Fibroblast of skin of abdomen (primary cell): Measurements from ENCODE around the gene POLR3C.
"Not testable (repeated sequence)": the region's sequence is repeated elsewhere in the genome, so short reads cannot be mapped to it uniquely, and the experiment has no call there.

ENCODE experiments used
- DNase-seq: peaks from one replicate; pipeline ENCODE4 v3.0.0-alpha.2; 2013

Gene POLR3C

DNA sequence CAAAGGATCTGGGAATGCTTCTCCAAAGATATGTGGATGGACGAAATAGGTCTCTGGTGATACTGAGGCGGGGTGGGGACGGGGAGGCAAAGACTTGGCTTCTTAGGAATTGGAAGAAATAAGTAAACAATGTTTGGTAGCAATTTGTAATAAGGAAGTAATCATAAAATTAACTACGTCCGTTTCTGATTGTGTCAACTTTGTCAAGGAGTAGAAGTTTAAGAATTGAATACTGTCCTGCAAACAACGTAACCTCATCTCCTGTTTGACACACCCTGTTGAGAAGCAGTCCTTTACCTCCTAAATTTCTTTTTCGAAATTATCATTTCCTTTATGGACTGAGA, 471 bp downstream of the POLR3C start:
- DNase-seq = no peak

DNA sequence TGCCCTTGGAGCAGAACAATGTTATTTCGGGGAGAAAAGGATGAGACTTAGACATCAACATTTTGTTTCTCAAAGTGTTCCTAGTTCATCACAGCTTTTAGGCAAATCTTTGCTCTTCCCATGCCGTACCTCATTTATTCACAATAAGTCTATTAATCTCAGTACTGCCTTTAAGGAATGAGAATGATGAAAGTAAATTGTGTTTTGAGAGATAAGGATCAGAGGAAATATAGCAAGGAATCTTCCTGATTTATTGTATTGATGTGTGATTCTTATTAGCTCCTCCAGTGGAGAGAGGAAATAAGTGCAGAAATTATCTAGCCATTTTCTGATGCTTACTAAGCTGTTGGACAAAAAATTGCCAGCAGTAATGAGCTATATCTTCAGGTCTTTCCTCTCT, 2.0 kb downstream of the POLR3C start:
- DNase-seq = no peak

DNA sequence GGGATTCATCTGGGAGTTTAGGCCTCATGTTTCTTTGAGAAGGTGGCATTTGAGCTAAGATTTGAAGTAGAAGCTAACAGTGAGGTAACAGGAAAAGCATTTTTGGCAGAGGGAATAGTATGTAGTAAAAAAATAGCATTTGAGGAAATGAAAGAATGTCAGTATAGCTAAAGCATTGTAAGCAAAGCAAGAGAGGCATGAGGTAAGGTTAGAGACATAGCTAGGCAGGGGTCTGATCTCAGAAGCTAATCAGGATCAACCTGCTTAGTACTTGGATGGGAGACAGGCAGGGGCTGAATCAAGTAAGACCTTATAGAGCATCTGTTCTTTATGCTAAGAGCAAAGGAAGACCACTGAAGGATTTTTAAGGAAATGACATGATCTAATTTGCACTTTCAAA, 4.0 kb downstream of the POLR3C start:
- no peak for DNase-seq

DNA sequence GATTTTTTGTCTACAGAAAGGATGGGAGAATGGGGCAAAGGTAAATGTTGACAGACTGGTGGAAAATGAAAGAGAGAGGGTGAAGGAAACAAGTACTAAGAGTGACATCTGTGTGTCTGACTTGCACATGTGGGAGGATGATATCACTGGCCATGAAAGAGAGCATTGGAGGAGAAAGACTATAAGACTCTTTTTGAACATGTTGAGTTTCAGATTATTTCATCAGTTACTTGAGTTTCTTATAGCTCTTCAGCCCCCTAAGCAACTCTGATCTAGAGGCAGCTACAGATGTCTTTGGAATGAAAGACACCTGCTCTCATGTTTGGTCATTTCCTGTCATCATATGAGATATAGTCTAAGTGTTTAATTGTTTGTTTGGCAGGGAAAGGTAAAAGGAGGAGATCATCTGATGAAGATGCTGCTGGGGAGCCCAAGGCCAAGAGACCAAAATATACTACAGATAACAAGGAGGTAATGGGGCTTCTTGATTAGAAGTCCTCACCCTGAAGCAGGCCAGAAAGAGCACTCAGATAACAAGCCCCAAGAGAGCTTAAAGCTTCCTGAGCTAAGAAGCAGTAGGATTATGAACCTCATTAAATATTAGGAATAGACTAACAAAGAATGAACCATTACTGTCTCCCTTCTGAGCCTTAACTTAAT, 4.5 kb downstream of the POLR3C start:
- no peak for DNase-seq

DNA sequence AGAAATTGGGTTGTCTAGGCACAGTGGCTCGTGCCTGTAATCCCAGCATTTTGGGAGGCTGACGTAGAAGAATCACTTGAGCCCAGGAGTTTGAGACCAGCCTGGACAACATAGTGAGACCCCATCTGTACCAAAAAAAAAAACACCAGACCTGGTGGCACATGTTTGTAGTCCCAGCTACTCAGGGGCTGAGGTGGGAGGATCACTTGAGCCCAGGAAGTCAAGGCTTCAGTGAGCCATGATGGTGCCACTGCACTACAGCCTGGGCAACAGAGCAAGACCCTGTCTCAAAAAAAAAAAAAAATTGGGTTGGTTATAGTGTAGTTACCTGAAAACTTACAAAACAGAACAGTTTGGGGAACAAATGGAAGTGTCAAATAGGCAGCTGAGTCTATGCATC, 6.8 kb downstream of the POLR3C start:
- not testable (repeated sequence) for DNase-seq

DNA sequence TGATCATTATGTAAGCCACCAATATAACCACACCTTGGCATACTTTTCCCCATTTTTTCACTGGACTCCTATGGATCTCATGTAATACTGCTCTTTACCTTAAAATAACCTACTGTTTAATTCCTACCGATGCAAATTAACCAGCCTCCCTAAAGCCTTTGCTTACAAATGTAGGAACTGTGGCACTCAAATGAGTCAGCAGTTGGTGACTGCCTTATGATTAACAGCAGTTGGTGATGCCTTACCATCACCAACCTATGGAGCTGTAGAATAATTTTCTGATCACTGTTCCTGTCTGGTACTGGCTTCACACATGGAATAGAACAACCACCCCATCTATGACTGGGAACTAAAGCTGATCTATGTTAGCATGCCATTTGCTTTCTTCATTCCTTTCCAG, 13.7 kb downstream of the POLR3C start:
- no peak for DNase-seq

DNA sequence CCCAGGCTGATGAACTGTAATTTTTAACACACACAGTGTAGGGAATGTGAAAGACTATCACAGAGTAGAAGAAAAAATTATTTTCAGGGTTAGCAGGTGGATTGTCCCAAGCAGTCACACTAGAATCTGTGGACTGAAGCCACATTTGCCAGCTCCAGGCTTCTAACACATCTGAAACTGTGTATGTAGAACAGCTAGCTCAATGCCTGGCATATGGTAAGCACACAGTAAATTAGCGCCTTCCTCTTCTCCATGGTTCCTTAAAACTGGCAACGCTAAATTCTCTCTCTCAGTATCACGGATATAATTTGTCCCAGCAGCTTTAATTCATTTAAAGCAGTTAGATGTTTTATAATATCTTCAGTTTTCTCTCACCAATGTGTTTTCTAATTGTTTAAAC, 19.0 kb downstream of the POLR3C start:
- no peak for DNase-seq

DNA sequence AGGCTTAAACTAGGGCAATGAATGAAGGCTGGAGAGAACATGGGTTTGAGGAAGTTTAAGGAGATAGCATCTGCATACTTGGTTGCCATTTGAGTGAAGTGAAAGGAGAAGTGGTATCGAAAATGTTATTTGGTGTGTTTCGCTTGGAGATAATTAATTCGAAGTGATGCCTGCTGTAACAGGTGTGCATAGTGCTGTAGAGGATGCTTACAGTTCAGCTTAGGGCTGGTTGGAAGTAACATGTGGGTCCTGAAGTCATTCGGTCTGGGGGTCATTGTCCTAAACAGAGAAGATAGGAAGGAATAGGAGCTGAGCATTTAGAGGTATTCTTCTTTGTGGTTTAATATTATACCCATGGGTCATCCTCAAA, 21.1 kb downstream of the POLR3C start:
- no peak for DNase-seq

DNA sequence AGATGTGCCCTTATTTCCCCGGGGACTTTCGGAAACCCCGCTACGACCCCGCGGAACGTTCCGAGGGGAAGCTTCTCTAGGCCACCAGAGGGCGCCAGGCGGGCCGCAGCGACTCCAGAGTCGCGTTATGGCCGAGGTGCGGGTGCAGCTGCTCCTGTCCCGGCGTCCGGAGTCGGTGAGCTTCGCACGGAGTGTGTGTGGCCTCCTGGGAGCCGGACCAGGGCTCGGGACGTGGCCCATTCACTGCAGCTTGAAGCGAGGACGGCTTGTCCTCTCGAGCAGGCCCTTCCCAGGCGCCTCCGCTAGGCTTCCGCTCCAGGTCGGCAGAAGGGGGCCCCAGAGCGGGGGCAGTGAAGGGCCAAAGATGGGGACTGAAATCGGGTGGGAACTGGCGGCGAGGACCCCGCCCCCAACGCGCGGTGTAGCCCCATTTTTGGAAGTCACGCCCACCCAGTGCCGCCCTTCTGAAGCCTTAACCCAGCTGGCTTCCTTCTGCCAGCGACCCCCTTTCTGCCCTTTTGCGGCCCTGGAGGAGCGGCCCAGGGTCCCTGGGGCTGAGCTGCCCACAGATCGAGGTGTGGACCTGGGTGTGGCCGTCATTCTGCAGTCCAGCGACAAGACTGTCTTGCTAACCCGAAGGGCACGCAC, 21.6 kb downstream of the POLR3C start, which contains the start of gene NUDT17:
Gene NUDT17, plus strand, starts transcription at position 117 of the 648 bp plus-strand sequence. Its CDS starts 11 bp downstream, at position 128.
- peak; percentile 72 for DNase-seq

DNA sequence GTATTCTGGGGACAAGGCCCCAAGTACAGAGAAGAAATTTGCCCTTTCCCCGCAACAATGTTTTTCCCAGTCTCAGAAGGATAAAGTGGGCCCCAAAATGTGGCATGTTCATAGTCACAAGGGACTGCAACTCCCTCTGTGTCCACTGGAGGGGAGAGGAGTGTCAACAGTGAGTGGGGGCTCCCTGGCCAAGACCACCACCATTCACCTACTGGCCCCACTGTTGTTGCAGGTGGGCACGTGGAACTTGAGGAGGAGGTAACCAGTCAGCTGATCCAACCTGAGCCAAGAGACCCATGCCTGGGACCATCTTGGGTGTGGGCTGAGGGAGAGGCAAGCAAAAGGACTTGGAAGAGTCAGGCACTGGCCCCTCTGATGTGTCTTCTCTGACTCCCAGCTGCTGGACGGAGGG, 22.2 kb downstream of the POLR3C start:
- peak; percentile 36 for DNase-seq

DNA sequence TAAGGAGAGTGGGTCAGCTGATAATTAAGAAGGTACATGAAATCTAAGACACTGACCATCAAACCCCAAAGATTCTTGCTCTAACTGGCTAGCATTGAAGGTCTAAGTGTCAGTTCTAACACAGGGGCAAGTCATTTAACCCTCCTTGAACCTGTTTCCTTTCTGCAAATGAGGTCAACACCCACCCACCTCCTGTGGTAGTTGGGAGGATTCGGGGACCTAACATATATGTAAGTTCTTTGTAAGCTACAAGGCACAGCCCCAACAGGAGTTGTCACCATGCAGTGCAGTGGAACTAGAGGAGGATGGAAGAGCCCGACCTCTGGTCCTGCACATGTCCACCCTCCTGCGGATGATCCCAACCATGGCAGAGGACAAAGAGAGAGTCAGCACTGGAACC, 23.8 kb downstream of the POLR3C start:
- no peak for DNase-seq

DNA sequence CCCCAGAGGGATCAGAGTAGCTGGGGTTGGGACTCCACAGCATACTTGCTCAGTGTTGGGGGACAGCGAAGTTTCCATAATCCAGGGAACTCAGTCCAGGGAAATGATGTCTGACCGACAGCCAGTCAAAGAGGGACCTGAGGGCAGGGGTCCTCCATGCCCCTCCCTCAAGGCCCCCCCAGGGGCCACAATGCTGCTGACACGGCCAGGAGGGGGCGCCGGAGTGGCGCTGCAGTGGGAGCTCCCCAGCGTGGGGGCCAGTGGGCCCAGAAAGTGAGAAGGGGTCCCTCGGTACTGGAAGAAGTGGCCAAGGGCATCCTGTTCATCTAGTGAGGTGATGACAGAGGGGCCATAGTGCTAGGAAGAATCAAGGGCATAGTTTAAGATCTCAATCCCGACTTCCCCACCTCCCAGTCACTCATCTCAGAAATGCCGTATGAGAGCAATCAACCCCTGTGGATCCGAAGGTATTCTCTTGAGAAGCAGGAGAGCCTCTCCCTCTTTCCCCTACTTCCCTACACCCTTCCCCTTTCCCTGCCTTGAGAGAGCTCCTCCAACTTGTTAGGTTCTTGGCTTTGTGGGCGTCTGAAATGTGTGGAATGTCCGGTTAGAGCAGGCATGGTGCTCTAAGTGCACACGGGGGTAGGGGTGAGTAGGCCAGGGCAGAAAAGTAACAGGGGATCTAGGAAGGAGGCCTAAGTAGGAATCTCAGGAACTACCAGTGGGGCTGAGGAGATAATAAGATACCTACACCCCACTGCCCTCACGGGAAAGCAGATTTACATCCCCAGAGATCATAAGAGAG, 25.6 kb downstream of the POLR3C start:
- peak; percentile 85 for DNase-seq

DNA sequence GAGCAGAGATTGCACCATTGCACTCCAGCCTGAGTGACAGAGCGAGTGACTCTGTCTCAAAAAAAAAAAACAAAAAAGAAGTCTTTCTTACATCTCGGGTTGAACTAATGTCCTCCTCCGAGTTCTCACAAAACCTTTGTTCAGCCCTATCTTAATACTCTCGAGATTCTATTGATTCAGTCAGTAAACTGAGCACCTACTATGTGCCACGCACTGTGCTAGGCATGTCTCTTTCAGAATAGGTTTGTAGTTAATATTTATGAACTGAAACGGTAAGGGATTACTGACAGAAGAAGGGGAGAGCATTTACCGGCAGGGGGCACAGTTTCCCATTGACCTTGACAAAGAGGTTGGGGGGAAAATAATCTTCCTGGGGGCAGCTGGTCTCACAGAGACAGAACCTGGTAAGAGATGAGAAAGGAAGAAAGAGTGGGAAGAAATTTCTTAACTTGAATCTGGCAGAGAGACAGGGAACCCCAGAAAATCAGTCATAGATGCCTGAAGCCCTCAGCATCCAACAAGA, 31.5 kb downstream of the POLR3C start:
- no peak for DNase-seq

DNA sequence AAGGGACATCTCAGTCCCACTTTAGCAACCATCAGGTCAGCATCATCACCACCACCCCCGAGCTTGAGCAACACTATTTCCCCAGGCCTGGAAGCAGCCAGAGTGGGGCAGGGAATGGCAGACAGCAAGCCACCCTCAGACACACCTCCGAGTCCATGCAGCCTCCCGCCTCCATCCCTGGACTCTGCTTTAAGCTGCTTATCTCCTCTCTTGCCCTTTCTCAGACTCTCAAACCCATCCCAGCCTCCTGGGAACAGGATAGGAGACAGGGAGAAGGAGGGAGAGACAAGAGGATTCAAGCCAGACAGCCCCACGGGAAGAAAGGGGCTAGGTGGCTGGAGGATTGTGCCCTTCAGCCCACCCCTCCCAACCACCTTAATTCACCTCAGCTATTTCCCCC, 33.2 kb downstream of the POLR3C start:
- no peak for DNase-seq

DNA sequence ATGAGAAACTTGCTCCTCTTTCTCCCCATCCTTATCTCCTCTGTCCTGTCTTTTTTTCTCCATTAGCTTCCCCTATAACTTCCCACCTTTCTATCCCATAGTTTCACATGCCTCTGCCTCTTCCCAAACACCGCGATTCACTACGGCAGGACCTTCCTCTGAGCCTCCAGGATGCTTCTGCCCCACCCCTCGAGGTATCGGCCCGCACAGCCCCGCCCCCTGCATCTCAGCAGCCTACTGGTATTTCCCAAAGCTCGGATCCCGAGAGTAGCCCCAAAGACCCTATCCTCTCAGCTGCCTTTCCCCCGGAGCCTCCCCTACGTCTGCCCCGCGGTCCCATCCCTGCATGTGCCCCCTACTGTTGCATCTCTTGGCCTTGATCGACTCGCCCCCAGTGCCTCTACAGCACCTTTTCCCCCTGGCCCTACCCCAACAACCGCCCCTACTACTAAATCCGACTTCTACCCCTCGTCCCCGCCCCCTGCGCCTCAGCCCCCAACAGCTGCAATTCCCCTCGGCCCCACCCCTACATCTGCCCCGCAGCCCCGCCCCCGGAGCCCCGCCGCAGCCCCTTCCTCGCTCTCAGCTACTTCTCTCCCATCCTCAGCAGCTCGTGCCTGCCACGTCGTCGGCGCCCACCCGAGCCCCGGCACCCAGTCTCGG, 34.4 kb downstream of the POLR3C start:
- DNase-seq = peak; percentile 35

DNA sequence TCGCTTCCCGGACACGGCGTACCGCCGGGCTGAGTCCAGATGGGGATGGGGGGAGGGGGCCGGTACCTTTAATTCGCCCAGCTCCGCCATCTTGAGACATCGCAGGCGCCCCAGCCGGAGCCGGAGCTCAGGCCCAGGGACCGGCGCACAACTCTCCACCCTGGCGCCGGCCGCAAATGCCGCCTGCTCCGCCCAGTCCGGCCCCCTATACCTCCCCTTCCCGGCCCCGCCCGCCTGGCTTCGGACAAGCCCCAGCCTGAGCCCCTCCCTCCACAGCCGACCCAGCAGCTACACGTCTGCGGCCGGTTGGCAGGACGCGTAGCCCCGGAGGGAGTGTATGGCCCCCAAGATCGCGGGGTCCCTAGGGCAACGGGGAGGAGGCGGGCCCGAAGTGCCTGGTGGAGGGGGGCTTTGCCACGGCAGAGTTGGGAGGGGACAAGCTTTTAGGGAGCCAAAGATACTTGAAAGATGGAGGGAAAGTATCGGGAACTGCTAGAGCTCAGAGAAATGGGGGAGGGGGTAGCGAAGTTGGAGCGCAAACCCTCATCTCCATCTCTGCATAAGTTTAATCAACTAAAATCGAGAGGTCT, 35.0 kb downstream of the POLR3C start, which contains the start of gene PIAS3:
Gene PIAS3, minus strand, starts transcription at position 181 of the 590 bp plus-strand sequence. Its CDS starts 91 bp downstream, at position 90.
- DNase-seq = peak; percentile 96

DNA sequence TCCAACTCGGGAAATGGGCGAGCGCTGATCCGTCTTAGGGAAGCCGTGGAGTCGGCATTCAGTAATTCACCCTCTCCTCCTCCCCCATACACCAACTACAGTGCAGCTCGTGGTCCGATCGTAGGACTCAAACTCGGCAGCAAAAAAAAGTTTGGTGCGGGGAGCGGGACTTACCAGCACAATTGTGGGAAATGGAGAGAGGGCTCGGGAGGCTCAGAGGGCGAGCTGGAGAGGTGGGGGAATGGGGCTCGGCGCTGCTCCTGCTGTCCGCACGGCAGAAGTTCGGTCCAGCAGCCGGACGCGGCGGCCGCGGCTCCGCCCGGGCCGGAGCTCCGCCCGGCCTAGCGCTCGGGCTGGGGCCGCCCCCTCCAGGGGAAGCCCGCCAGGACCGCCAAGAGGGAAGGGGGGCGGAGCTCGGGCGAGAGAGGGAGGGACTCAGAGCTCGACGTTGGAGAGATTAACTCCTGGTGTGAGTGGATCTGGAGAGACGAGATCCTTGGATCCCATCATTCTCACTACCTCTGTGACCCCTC, 35.6 kb downstream of the POLR3C start:
- peak; percentile 87 for DNase-seq

DNA sequence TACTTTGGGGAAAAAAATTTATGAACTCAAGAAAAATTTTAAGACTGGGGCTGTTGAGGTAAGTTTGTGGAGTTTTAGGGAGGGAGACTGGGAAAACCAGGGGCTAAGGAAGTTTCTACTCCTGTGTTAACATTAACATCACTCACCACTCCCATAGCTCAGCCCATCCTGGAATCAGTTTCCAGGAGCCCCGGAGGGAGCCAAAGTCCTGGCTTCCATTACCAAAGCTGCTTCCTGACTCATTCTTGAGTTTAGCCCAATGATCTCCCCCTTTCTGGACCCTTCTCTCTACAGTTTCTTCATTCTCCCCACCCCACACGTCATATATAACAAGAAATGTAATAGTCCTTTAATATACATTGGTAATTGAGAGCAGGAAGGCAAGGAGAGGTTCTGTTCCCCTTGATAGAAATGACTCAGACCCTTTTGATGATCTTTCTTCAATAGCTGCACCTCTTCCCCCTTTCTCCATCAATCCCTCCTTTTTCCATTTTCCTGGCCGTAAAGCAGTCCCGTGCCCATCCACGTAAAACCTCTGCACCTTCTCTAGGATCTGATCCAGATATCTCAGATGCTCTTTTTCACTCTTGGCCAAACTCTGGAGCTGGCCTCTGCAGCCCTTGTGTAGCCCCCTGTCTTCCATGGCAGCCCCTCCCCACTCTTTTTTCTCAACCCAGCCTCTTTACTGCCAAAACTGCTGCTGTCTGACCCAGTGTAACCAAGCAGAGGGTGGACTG, 39.5 kb downstream of the POLR3C start:
- no peak for DNase-seq

DNA sequence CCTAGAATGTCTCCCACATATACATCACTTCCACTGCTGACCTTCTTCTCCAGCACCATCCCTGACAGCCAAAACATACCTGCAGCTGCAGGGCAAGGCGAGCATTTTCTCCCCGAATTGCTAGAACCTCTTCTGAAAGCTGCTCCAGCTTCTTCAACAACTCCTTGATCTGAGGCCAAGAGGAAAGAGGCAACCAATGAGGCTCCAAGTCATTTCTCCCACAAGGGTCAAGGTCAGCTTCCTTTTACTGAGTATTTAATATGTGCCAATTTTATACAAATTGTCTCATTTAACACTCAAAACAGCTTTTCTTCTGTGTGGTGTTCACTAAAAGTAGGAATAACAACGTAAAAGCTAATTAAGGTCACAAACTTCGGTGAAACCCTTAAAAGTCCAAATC, 44.2 kb downstream of the POLR3C start:
- DNase-seq = no peak

DNA sequence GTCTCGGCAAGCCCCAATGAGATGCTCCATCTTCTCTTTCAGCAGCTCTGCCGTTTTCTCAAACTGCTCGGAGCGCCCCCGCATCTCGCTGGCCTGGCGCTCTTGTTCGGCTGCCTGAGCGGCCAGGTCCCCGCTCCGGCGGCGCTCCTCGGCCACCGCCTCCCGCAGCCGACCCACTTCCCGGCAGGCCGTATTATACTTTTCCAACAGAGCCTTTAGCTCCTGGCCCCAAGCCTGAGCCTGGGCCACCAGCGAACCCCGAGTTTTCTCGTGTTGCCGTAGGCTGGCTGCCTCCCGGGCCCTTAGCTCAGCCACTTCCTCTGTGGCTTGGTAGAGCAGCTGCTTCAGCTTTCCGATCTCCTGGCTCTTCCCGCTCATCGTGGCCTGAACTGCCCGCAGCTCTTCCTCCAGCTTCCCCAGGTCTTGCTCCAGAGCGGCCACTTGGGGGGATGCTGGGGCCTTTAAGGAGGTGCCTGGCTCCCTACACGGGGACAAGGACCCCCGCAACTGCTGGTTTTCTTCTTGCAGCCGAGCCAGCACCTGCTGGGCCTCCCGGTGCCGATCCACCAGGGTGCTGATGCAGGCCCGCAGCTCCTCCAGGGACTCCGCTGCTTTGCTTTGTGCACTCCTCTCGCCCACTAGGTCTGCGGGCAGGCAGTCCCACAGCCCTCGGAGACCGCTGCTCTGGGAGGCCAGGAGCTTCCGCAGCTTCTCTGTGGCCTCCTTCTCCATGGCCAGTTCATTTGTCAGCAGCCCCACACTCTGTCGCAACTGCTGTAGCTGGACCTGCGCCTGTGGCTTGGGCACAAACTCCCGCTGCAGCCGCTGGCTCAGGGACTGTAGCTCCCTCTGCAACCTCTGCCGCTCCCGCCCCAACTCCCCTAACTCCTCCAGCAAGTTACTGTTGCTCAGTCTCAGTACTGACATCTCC, 48.3 kb downstream of the POLR3C start:
- DNase-seq = peak; percentile 36
